OCI-LY7 (cell line): ENCODE measurements around the gene ABHD12.

Experiments
- CTCF ChIP-seq: fragments of 200-600 bp; sonication (generic); conservative IDR thresholded peaks from 2 replicates; pipeline ENCODE4 v1.5.1; 2014; ENCODE audit warnings: mild to moderate bottlenecking, antibody characterized with exemption, low read length, moderate library complexity, mixed read lengths
- EZH2phosphoT487 ChIP-seq: fragments of 200-600 bp; sonication (generic); IDR thresholded peaks from 2 replicates; pipeline ENCODE4 v1.6.1; 2018; ENCODE audit warnings: low read depth, borderline replicate concordance, mild to moderate bottlenecking, mixed run types, antibody characterized with exemption, low read length, moderate library complexity, mixed read lengths

DNA sequence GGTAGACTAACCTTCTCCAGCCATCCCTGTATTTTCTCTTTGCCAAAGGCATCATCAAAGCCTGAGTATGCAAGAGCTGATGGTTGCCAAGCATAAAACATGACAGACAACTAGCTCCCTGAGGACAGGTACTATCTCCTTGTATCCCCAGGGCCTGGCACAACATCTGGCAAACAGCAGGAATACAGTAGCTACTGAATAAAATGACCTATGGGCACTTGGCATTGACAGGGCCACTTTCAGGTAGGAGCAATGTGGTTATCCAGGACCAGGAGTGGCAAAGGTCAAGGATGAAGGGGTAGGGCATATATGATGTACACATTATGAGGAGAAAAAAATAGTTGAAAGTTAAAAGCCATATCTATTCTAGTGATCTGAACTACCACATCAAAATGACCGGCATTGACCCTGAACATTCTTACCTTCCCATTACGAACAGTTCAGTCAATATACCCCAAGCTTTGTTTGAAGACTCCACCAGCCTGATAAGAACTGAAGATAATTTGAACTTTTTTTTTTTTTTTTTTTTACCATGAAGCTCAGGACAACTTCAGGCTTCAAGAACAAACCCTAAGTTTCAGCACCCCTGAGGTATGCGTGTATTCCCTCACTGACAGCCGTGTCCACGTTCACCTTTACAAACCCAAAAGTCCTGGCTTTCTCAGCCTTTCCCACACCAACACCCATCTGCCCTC lies 12.3 kb downstream of the ABHD12 start:
- TF ChIP-seq CTCF (no peak), EZH2phosphoT487 (no peak)
